PFSK-1 (cell line): ENCODE measurements around the gene APC.

Experiments
- FOXP2 ChIP-seq: optimal IDR thresholded peaks from 2 replicates; pipeline ENCODE3; 2011; ENCODE audit warnings: borderline replicate concordance, control low read depth, inconsistent platforms; ENCODE audit not compliant: insufficient read depth; ENCODE audit errors: extremely low read length, extremely low read depth
- POLR2AphosphoS5 ChIP-seq: IDR thresholded peaks from 2 replicates; pipeline ENCODE4 v1.6.1; 2012; ENCODE audit warnings: low read depth, mild to moderate bottlenecking, control low read depth, low read length, moderate library complexity
- SIN3A ChIP-seq: IDR thresholded peaks from 2 replicates; pipeline ENCODE4 v1.6.1; 2012; ENCODE audit warnings: mild to moderate bottlenecking, low read length, moderate library complexity, borderline replicate concordance; ENCODE audit not compliant: insufficient read depth
- TAF1 ChIP-seq: IDR thresholded peaks from 2 replicates; pipeline ENCODE4 v1.6.1; 2012; ENCODE audit warnings: low read length, control low read depth, borderline replicate concordance; ENCODE audit not compliant: insufficient read depth
- TF ChIP-seq, protein P1 (sequence below), 2 experiments: IDR thresholded peaks; 2 replicates each; pipeline versions ENCODE4 v1.6.1 to v1.8.0; 2011 to 2012; ENCODE audit warnings: low read depth in 2 of 2, low read length in 2 of 2, control low read depth in 1 of 2, inconsistent platforms in 1 of 2, mild to moderate bottlenecking in 1 of 2, moderate library complexity in 1 of 2; ENCODE audit not compliant: insufficient read depth in 1 of 2

The APC gene

GRCh38 chr5:112734597-112734996, 3.1 kb upstream of the APC start:
- TF ChIP-seq, protein P1, sequence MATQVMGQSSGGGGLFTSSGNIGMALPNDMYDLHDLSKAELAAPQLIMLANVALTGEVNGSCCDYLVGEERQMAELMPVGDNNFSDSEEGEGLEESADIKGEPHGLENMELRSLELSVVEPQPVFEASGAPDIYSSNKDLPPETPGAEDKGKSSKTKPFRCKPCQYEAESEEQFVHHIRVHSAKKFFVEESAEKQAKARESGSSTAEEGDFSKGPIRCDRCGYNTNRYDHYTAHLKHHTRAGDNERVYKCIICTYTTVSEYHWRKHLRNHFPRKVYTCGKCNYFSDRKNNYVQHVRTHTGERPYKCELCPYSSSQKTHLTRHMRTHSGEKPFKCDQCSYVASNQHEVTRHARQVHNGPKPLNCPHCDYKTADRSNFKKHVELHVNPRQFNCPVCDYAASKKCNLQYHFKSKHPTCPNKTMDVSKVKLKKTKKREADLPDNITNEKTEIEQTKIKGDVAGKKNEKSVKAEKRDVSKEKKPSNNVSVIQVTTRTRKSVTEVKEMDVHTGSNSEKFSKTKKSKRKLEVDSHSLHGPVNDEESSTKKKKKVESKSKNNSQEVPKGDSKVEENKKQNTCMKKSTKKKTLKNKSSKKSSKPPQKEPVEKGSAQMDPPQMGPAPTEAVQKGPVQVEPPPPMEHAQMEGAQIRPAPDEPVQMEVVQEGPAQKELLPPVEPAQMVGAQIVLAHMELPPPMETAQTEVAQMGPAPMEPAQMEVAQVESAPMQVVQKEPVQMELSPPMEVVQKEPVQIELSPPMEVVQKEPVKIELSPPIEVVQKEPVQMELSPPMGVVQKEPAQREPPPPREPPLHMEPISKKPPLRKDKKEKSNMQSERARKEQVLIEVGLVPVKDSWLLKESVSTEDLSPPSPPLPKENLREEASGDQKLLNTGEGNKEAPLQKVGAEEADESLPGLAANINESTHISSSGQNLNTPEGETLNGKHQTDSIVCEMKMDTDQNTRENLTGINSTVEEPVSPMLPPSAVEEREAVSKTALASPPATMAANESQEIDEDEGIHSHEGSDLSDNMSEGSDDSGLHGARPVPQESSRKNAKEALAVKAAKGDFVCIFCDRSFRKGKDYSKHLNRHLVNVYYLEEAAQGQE (IDR thresholded peaks at IDR 0.05; ENCODE audit: insufficient read depth in 1 of 2, low read depth in 2 of 2, low read length in 2 of 2), result no peak
- no peak for TF ChIP-seq SIN3A

DNA sequence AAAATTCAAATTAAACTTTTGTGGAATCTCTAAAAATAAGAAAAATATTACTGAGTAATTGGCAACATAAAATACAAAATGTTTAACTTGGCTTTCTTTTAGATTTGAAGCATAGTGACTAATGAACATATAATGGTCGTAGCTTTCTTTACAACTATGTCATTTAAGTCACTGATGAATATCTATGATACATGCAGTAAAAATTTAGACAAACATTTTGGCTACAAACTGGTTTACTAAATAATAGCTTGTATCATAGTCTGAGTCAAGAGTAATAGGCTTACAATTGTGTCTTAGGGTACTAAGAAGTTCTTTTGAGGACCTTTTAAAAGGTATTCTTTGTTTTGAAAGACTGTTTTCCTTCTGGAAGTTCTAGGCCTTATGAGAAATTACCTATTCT, 2.0 kb upstream of the APC start:
- TF ChIP-seq, protein P1 (IDR thresholded peaks at IDR 0.05; ENCODE audit: insufficient read depth in 1 of 2, low read depth in 2 of 2, low read length in 2 of 2), result no peak
- TF ChIP-seq FOXP2 (no peak), POLR2AphosphoS5 (no peak)

DNA sequence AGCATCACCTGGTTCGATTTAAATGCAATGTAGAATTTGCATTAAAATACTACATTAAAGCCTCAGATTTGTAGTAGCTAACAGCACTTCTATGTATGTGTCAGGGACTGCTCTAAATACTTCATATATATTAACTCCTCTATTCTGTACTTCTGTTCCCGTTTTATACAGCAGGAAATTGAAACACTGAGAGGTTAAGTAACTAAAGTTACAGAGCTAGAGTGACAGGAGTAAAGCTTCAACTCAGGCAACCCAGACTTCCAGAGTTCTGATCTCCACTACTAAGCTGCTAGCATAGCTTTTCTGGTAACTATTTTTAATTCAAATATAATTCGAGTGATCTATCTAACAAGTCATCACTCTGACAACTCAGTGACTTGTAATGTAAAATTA, 619 bp upstream of the APC start:
- TF ChIP-seq, protein P1 (IDR thresholded peaks at IDR 0.05; ENCODE audit: insufficient read depth in 1 of 2, low read depth in 2 of 2, low read length in 2 of 2), result no peak
- TF ChIP-seq SIN3A (no peak), TAF1 (no peak), FOXP2 (no peak), POLR2AphosphoS5 (no peak)

DNA sequence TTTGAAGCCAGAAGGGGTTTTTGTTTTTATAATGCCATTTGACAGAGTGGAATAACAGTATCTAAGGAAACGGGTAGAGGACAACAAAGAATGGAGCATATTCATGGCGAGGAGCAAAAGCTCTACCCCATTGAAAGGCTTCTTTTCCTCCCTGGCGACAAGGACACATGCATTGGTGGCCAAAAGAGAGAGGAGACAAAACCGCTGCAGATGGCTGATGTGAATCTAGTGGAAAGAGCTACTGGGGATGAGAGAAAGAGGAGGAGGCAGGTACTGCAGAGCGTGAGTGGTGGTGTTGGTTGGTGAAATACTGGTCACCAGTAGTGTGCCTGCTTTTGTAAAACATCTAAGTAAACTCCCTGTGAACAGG, 491 bp downstream of the APC start:
- TF ChIP-seq TAF1, result no peak
- TF ChIP-seq FOXP2, result no peak
- no peak for TF ChIP-seq POLR2AphosphoS5
- TF ChIP-seq, protein P1 (IDR thresholded peaks at IDR 0.05; ENCODE audit: insufficient read depth in 1 of 2, low read depth in 2 of 2, low read length in 2 of 2), result no peak
- TF ChIP-seq SIN3A, result no peak

- no peak for TF ChIP-seq POLR2AphosphoS5
- TF ChIP-seq, protein P1 (IDR thresholded peaks at IDR 0.05; ENCODE audit: insufficient read depth in 1 of 2, low read depth in 2 of 2, low read length in 2 of 2), result no peak
- no peak for TF ChIP-seq FOXP2
These were observed 4.7 kb downstream of the APC start for GRCh38 chr5:112742424-112742823.
